SK-N-SH (cell line): ENCODE results near the gene NCOA5. TPM values are rescaled to one million over a fixed set of nuclear protein-coding genes. Genes with fewer than 3 reads are reported as not detected.

ENCODE experiments used
- CTCF ChIA-PET: fragments of 300-600, 350-600 bp; formaldehyde crosslinking; extraction: SDS; loops from one replicate; lab custom pipeline; 2021; lab: Yijun Ruan, JAX
- POLR2A ChIA-PET: fragments of 350-600 bp; sonication (Branson Sonifier 250); formaldehyde crosslinking; extraction: SDS; loops from one replicate; lab custom pipeline; 2020; ENCODE audit warnings: antibody characterized with exemption, inconsistent platforms; lab: Yijun Ruan, JAX
- DNase-seq: peaks from one replicate; pipeline ENCODE4 v3.0.0; 2012
- H2AFZ ChIP-seq: fragments of 200-600 bp; sonication (generic); 2 replicates; pipeline ENCODE4 v1.8.1; 2016; ENCODE audit warnings: antibody characterized with exemption, mild to moderate bottlenecking, low read depth
- H3F3A ChIP-seq: fragments of 200-600 bp; sonication (generic); replicated peaks from 2 replicates; pipeline ENCODE3; 2016; ENCODE audit warnings: antibody characterized with exemption, mild to moderate bottlenecking; ENCODE audit not compliant: insufficient read depth
- H3K27ac ChIP-seq, 2 experiments: fragments of 200-500 bp in 1 of 2; fragments of 200-600 bp in 1 of 2; sonication (Bioruptor generic) in 1 of 2; sonication (generic), shearing (Covaris generic) in 1 of 2; 2 replicates each; pipeline versions ENCODE4 v1.5.1 to v1.6.1; 2014 to 2016; ENCODE audit warnings: low read depth in 2 of 2, inconsistent platforms in 1 of 2, low read length in 1 of 2, mild to moderate bottlenecking in 1 of 2, mixed read lengths in 1 of 2
- H3K27me3 ChIP-seq: fragments of 200-600 bp; sonication (generic), shearing (Covaris generic); 2 replicates; pipeline ENCODE4 v1.6.1; 2016; ENCODE audit warnings: mixed run types; ENCODE audit not compliant: insufficient read depth
- H3K36me3 ChIP-seq, 2 experiments: fragments of 200-500 bp in 1 of 2; fragments of 200-600 bp in 1 of 2; sonication (Bioruptor generic) in 1 of 2; sonication (generic) in 1 of 2; replicated peaks in 1 of 2; 2 replicates each; pipeline versions ENCODE3 to v1.5.1; 2014 to 2016; ENCODE audit warnings: low read length in 1 of 2, mild to moderate bottlenecking in 1 of 2; ENCODE audit not compliant: insufficient read depth in 2 of 2, control insufficient read depth in 1 of 2
- H3K4me1 ChIP-seq, 2 experiments: fragments of 200-500 bp in 1 of 2; fragments of 200-600 bp in 1 of 2; sonication (Bioruptor generic) in 1 of 2; sonication (generic), shearing (Covaris generic) in 1 of 2; 2 replicates each; pipeline versions ENCODE4 v1.5.1 to v1.6.1; 2014 to 2016; ENCODE audit warnings: low read depth in 1 of 2, low read length in 1 of 2, mixed run types in 1 of 2; ENCODE audit not compliant: insufficient read depth in 2 of 2, control insufficient read depth in 1 of 2
- H3K4me2 ChIP-seq: fragments of 200-600 bp; sonication (generic), shearing (Covaris generic); 2 replicates; pipeline ENCODE4 v1.6.1; 2017; ENCODE audit warnings: mixed run types
- H3K4me3 ChIP-seq, 2 experiments: fragments of 200-500 bp in 1 of 2; fragments of 200-600 bp in 1 of 2; sonication (Bioruptor generic) in 1 of 2; sonication (generic), shearing (Covaris generic) in 1 of 2; 2 replicates each; pipeline versions ENCODE4 v1.5.1 to v1.8.1; 2014 to 2016; ENCODE audit warnings: low read depth in 2 of 2, inconsistent platforms in 1 of 2, low read length in 1 of 2, mild to moderate bottlenecking in 1 of 2, mixed read lengths in 1 of 2, moderate library complexity in 1 of 2
- H3K79me2 ChIP-seq: fragments of 200-600 bp; sonication (generic); 2 replicates; pipeline ENCODE4 v1.8.1; 2017; ENCODE audit warnings: mild to moderate bottlenecking; ENCODE audit not compliant: insufficient read depth
- H3K9ac ChIP-seq: fragments of 200-600 bp; sonication (generic); 2 replicates; pipeline ENCODE4 v1.6.1; 2017; ENCODE audit warnings: mixed run types
- H3K9me2 ChIP-seq: fragments of 200-600 bp; sonication (generic); 2 replicates; pipeline ENCODE4 v1.6.1; 2017; ENCODE audit warnings: mixed run types
- H3K9me3 ChIP-seq: fragments of 200-600 bp; sonication (generic); 2 replicates; pipeline ENCODE4 v1.6.1; 2017; ENCODE audit warnings: mixed run types, mild to moderate bottlenecking, moderate library complexity
- H4K20me1 ChIP-seq: fragments of 200-600 bp; sonication (generic); 2 replicates; pipeline ENCODE4 v1.6.1; 2017; ENCODE audit warnings: mild to moderate bottlenecking, mixed run types; ENCODE audit not compliant: insufficient read depth
- FOSL2 ChIP-seq: IDR thresholded peaks from 2 replicates; pipeline ENCODE4 v1.4.0; 2012; ENCODE audit warnings: low read depth, mild to moderate bottlenecking, moderate library complexity, borderline replicate concordance
- FOXJ3 ChIP-seq: sonication (generic); formaldehyde crosslinking; IDR thresholded peaks from 2 replicates; pipeline ENCODE4 v1.5.1; 2020; ENCODE audit warnings: mild to moderate bottlenecking, missing genetic modification reagents
- GABPA ChIP-seq: IDR thresholded peaks from 2 replicates; pipeline ENCODE4 v1.4.0; 2012; ENCODE audit warnings: low read depth, mild to moderate bottlenecking
- IRF3 ChIP-seq: fragments of 150-350 bp; IDR thresholded peaks from 2 replicates; pipeline ENCODE4 v1.6.1; 2016; ENCODE audit warnings: mild to moderate bottlenecking, low read depth, low read length
- JUND ChIP-seq: IDR thresholded peaks from 2 replicates; pipeline ENCODE4 v1.4.0; 2012
- MAX ChIP-seq: IDR thresholded peaks from 2 replicates; pipeline ENCODE4 v1.4.0; 2012; ENCODE audit warnings: low read depth
- NRF1 ChIP-seq: IDR thresholded peaks from 2 replicates; pipeline ENCODE4 v1.6.1; 2012; ENCODE audit warnings: low read depth, mild to moderate bottlenecking, low read length
- POLR2AphosphoS5 ChIP-seq: IDR thresholded peaks from 2 replicates; pipeline ENCODE4 v1.6.1; 2012; ENCODE audit warnings: low read depth, low read length
- RCOR1 ChIP-seq: fragments of 150-350 bp; IDR thresholded peaks from 2 replicates; pipeline ENCODE4 v1.6.1; 2017; ENCODE audit warnings: antibody characterized with exemption, low read length
- TAF1 ChIP-seq: IDR thresholded peaks from 2 replicates; pipeline ENCODE4 v1.6.1; 2012; ENCODE audit warnings: low read depth, mild to moderate bottlenecking, low read length, moderate library complexity, borderline replicate concordance
- TCF12 ChIP-seq: IDR thresholded peaks from 2 replicates; pipeline ENCODE4 v1.4.0; 2012
- TEAD4 ChIP-seq: IDR thresholded peaks from 2 replicates; pipeline ENCODE4 v1.4.0; 2012; ENCODE audit warnings: mild to moderate bottlenecking, borderline replicate concordance; ENCODE audit not compliant: insufficient read depth
- YY1 ChIP-seq: IDR thresholded peaks from 2 replicates; pipeline ENCODE4 v1.4.0; 2012; ENCODE audit warnings: low read depth, mild to moderate bottlenecking
- WGBS: methylation state at CpG from one replicate; pipeline ENCODE4 v1.1.6; 2017; ENCODE audit warnings: low lambda C conversion rate; 5-methylcytosine and 5-hydroxymethylcytosine counted together
- polyA plus RNA-seq, 3 experiments: library from polyadenylated mRNA; depleted of rRNA; stranded (reverse); fragments of >200 nt; gene quantifications; 2 replicates each; pipeline ENCODE4 v1.2.3, GENCODE V29; 2012

NCOA5 gene
- polyA plus RNA-seq, 1 of the 3 experiments (the other 2 are of a cell fraction) = 20.4 TPM

- H3K9ac ChIP-seq = no peak overlapping the region
- no peaks in the 10 kb centered on the region for H3K36me3 ChIP-seq
- no peak overlapping the region for H2AFZ ChIP-seq
- H3F3A ChIP-seq = no peaks in the 10 kb centered on the region
- ChIA-PET POLR2A (no interaction called here), CTCF (interaction anchor here (1.9 to 2.2 kb wide), 3 partner anchors 113 to 312 kb away, joined by 9 to 24 read pairs (median 9); no protein-coding TSS in a partner anchor)
- H3K27ac ChIP-seq = no peak overlapping the region
- no peaks in the 10 kb centered on the region for H3K9me3 ChIP-seq
- peaks cover 9% of the 10 kb centered on the region in 2 experiments; a peak in 2 of 4 replicates for H3K4me1 ChIP-seq
- no peaks in the 10 kb centered on the region for H3K79me2 ChIP-seq
- H3K27me3 ChIP-seq = peaks cover 30% of the 10 kb centered on the region; the same call in 1 of the 2 replicates
- no peaks in the 10 kb centered on the region for H4K20me1 ChIP-seq
- TF ChIP-seq MAX (no peak), POLR2AphosphoS5 (no peak), FOSL2 (no peak), IRF3 (no peak), TAF1 (no peak), YY1 (no peak), NRF1 (no peak), JUND (no peak)
- no peaks in the 10 kb centered on the region for H3K9me2 ChIP-seq
- H3K4me3 ChIP-seq = no peak overlapping the region
- no peak for DNase-seq
- 48% methylated on average over 5 of the region's 5 CpGs for WGBS
- H3K4me2 ChIP-seq = no peak overlapping the region
These were observed 36.8 kb upstream of the NCOA5 start for GRCh38 chr20:46126440-46127056.

GRCh38 chr20:46123482-46124245 lies 33.9 kb upstream of the NCOA5 start:
- CTCF ChIA-PET = interaction anchor here (1.4 to 2.3 kb wide), 3 partner anchors 52 to 315 kb away, joined by 4 to 9 read pairs (median 4); no protein-coding TSS in a partner anchor
- no peak overlapping the region for H3K27ac ChIP-seq

More at GRCh38 chr20:46123482-46124245, 33.9 kb upstream of the NCOA5 start:
- Histone ChIP-seq H3K27me3 (peaks cover 9% of the 10 kb centered on the region; the same call in 1 of the 2 replicates), H3F3A (no peaks in the 10 kb centered on the region), H3K79me2 (no peaks in the 10 kb centered on the region), H4K20me1 (no peaks in the 10 kb centered on the region), H3K4me3 (no peak overlapping the region), H3K4me2 (no peak overlapping the region), H3K9me3 (no peaks in the 10 kb centered on the region), H2AFZ (no peak overlapping the region), H3K9me2 (no peaks in the 10 kb centered on the region), H3K4me1 (peaks cover 2 to 11% of the 10 kb centered on the region in 2 experiments; a peak in 2 of 4 replicates), H3K9ac (no peak overlapping the region), H3K36me3 (no peaks in the 10 kb centered on the region)
- 79% methylated on average over 11 of the region's 11 CpGs for WGBS
- POLR2A ChIA-PET = no interaction called here
- TF ChIP-seq TCF12 (no peak), TEAD4 (no peak), RCOR1 (no peak), FOXJ3 (CRISPR knock-in tag) (no peak), GABPA (no peak)
- no peak for DNase-seq
